Psoas muscle (tissue), 8 donors: ENCODE measurements around the gene CA14. TPM values are rescaled to one million over a fixed set of nuclear protein-coding genes. Genes with fewer than 3 reads are reported as not detected.

ENCODE experiments used
- ATAC-seq, 4 donors: fragments of 200-7000 bp; cut with Tn5 transposase; one replicate each; pipeline ENCODE4 v1.9.1; 2020; ENCODE audit warnings: moderate library complexity in 3 of 4, mild to moderate bottlenecking in 2 of 4
- DNase-seq, 2 donors: peaks; one replicate each; pipeline ENCODE4 v3.0.0-alpha.2; 2020
- H3K27ac ChIP-seq: fragments of 200-600 bp; one replicate; pipeline ENCODE4 v1.8.0; 2022
- H3K27me3 ChIP-seq, 3 donors: fragments of 200-600 bp in 1 of 3; one replicate each; pipeline versions ENCODE4 v1.6.1 to v1.8.0; 2013 to 2022; ENCODE audit warnings: low read length in 2 of 3, mild to moderate bottlenecking in 2 of 3, moderate library complexity in 1 of 3; ENCODE audit not compliant: insufficient read depth in 3 of 3
- H3K36me3 ChIP-seq, 2 donors: fragments of 200-600 bp in 1 of 2; one replicate each; pipeline versions ENCODE4 v1.6.1 to v1.8.0; 2013 to 2022; ENCODE audit warnings: low read depth in 1 of 2, mild to moderate bottlenecking in 1 of 2, moderate library complexity in 1 of 2; ENCODE audit not compliant: insufficient read depth in 1 of 2
- H3K4me1 ChIP-seq: fragments of 200-600 bp; one replicate; pipeline ENCODE4 v1.8.0; 2022
- H3K4me3 ChIP-seq: fragments of 200-600 bp; one replicate; pipeline ENCODE4 v1.8.0; 2022; ENCODE audit warnings: mild to moderate bottlenecking
- H3K9me3 ChIP-seq: fragments of 200-600 bp; one replicate; pipeline ENCODE4 v1.8.0; 2022
- WGBS, 3 donors: extraction: QIAGEN DNeasy Blood & Tissue Kit; methylation state at CpG; one replicate each; pipeline versions ENCODE4 v1.1.6 to v1.1.7; 2013; 5-methylcytosine and 5-hydroxymethylcytosine counted together
- intact Hi-C, 2 donors: fragments of 100-400 bp; cut with DNase I; formaldehyde crosslinking; loops; one replicate each; pipeline versions ENCODE4 v1.11.0 to v1.14.2; 2022
- polyA plus RNA-seq, 3 donors: library from polyadenylated mRNA; stranded (reverse); fragments of 200-250 nt; gene quantifications; one replicate each; pipeline ENCODE4 v1.2.3, GENCODE V29; 2013
- total RNA-seq, 4 donors: library from RNA; stranded (reverse); fragmentation: NEBNext Ultra II Directional in 2 of 4; extraction: Animal tissue kit (Norgen Biotek cat#: 25700) in 2 of 4; gene quantifications; one replicate each; pipeline versions ENCODE4 v1.2.1 to v1.2.4, GENCODE V29; 2021 to 2023
- TF ChIP-seq, protein P1 (sequence below): fragments of 200-600 bp; IDR thresholded peaks from one replicate; pipeline ENCODE4 v1.8.0; 2022; ENCODE audit warnings: antibody characterized with exemption
- donor health status: healthy with polysubstance abuse.
- donor health status: DM: no; HTN: no; CAD: no; lungs with moderate emphysema.
- donor health status: Bipolar disorder and iron deficiency.
- donor health status: healthy.
- donor health status: DM: yes; HTN: yes; CAD: no.
- donor health status: DM: no; HTN: no; CAD: no.
- donor health status: DM: no; HTN: no; CAD: no.
- donor health status: DM: yes; HTN: yes; CAD: no.

CA14 gene
- total and polyA plus RNA-seq, 7 donors: 0.04 to 0.89 (median 0.48) TPM; not detected in 2

DNA sequence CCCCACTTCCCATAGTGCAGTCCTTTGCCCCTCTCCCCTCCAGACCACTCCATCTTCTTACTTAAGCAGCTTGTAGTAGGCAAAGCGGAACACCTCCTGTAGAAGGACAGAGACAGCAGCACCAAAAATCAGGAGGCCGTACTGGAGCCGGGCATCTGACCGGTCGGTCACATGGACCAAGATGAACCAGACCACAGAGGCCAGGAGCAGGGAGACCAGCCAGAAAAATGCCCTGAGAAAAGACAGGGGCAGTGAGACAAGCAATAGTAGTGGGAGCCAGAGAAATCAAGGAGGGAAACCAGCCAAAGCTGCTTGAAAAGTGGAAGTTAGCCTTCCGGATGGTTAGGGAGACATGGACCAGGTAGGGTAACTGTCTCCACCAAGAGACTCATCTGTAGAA lies 10.3 kb downstream of the CA14 start:
- DNase-seq: no peak
- intact Hi-C loops: no loop called here
- H3K4me1 ChIP-seq: peaks cover 11% of the 10 kb centered on the region
- no peaks in the 10 kb centered on the region for H3K9me3 ChIP-seq
- TF ChIP-seq, protein P1, sequence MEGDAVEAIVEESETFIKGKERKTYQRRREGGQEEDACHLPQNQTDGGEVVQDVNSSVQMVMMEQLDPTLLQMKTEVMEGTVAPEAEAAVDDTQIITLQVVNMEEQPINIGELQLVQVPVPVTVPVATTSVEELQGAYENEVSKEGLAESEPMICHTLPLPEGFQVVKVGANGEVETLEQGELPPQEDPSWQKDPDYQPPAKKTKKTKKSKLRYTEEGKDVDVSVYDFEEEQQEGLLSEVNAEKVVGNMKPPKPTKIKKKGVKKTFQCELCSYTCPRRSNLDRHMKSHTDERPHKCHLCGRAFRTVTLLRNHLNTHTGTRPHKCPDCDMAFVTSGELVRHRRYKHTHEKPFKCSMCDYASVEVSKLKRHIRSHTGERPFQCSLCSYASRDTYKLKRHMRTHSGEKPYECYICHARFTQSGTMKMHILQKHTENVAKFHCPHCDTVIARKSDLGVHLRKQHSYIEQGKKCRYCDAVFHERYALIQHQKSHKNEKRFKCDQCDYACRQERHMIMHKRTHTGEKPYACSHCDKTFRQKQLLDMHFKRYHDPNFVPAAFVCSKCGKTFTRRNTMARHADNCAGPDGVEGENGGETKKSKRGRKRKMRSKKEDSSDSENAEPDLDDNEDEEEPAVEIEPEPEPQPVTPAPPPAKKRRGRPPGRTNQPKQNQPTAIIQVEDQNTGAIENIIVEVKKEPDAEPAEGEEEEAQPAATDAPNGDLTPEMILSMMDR: no peak
- ATAC-seq: no peak
- 11 to 23% (median 18%) methylated on average over 6 of the region's 6 CpGs for WGBS, 3 donors
- H3K27me3 ChIP-seq: no peaks in the 10 kb centered on the region
- peak overlapping the region; percentile 92 for H3K27ac ChIP-seq
- H3K4me3 ChIP-seq: peak overlapping the region; percentile 92
- peaks cover 13 to 39% of the 10 kb centered on the region in 2 donors for H3K36me3 ChIP-seq

- peak overlapping the region; percentile 92 for H3K4me3 ChIP-seq
- WGBS, 3 donors: 0% methylated on average over 17 to 21 of the region's 21 CpGs
Observed at GRCh38 chr1:150268340-150268704, 10.7 kb downstream of the CA14 start.

GRCh38 chr1:150268705-150269403 lies 11.3 kb downstream of the CA14 start, which contains the start of gene APH1A:
TSS of gene APH1A (minus strand) at chr1:150269016. CDS start at chr1:150268810, 206 bp downstream.
- Histone ChIP-seq H3K36me3 (peaks cover 13 to 39% of the 10 kb centered on the region in 2 donors), H3K4me1 (peaks cover 11% of the 10 kb centered on the region), H3K27me3 (no peaks in the 10 kb centered on the region), H3K27ac (peak within 1 kb of the TSS; percentile 92), H3K4me3 (peak within 1 kb of the TSS; percentile 92), H3K9me3 (no peaks in the 10 kb centered on the region)
- WGBS, 3 donors: 0 to 1% (median 1%) methylated on average over 39 to 49 of the region's 49 CpGs
- TF ChIP-seq, protein P1: no peak
- peak; percentile 98 to 99 (median 98) for ATAC-seq
- DNase-seq: peak; percentile 96 to 98
- intact Hi-C loops: no loop called here

More at GRCh38 chr1:150268340-150268704, 10.7 kb downstream of the CA14 start:
- intact Hi-C loops: no loop called here
- TF ChIP-seq, protein P1: no peak
- no peaks in the 10 kb centered on the region for H3K9me3 ChIP-seq
- peaks cover 13 to 39% of the 10 kb centered on the region in 2 donors for H3K36me3 ChIP-seq
- peak overlapping the region; percentile 92 for H3K27ac ChIP-seq
- H3K27me3 ChIP-seq: no peaks in the 10 kb centered on the region
- peaks cover 11% of the 10 kb centered on the region for H3K4me1 ChIP-seq
- ATAC-seq: peak; percentile 42 to 69 (median 57)
- DNase-seq: peak in 1 of 2 donors; percentile 67

GRCh38 chr1:150269451-150269850 lies 11.9 kb downstream of the CA14 start:
- Histone ChIP-seq H3K4me1 (peaks cover 11% of the 10 kb centered on the region), H3K9me3 (no peaks in the 10 kb centered on the region), H3K4me3 (peak overlapping the region; percentile 92), H3K36me3 (peaks cover 12 to 33% of the 10 kb centered on the region in 2 donors), H3K27me3 (no peaks in the 10 kb centered on the region), H3K27ac (peak overlapping the region; percentile 92)
- DNase-seq (no peak), ATAC-seq (no peak)
- intact Hi-C loops: no loop called here
- WGBS, 3 donors: 37 to 50% (median 44%) methylated on average over 10 of the region's 10 CpGs
- TF ChIP-seq, protein P1: no peak
